Measurements from ENCODE around the gene STRAP.
"Not testable (repeated sequence)": the region's sequence is repeated elsewhere in the genome, so short reads cannot be mapped to it uniquely, and the experiment has no call there.

DNA sequence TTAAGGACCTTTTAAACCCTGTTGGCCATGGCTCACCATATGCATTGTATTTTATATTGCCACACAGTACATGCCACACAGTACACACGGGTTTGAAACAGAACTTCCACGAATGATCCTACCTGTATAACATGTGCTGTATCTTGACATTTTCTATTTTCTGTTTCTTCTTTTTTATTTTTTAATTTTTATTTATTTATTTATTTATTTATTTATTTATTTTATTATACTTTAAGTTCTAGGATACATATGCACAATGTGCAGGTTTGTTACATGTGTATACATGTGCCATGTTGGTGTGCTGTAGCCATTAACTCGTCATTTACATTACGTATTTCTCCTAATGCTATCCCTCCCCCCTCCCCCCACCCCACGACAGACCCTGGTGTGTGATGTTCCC is 61.3 kb downstream of the STRAP start:
- TF ChIP-seq POLR2AphosphoS5, POLR2A, EP300 (IDR thresholded peaks at IDR 0.05): not testable (repeated sequence)
- TF ChIP-seq, protein P1, sequence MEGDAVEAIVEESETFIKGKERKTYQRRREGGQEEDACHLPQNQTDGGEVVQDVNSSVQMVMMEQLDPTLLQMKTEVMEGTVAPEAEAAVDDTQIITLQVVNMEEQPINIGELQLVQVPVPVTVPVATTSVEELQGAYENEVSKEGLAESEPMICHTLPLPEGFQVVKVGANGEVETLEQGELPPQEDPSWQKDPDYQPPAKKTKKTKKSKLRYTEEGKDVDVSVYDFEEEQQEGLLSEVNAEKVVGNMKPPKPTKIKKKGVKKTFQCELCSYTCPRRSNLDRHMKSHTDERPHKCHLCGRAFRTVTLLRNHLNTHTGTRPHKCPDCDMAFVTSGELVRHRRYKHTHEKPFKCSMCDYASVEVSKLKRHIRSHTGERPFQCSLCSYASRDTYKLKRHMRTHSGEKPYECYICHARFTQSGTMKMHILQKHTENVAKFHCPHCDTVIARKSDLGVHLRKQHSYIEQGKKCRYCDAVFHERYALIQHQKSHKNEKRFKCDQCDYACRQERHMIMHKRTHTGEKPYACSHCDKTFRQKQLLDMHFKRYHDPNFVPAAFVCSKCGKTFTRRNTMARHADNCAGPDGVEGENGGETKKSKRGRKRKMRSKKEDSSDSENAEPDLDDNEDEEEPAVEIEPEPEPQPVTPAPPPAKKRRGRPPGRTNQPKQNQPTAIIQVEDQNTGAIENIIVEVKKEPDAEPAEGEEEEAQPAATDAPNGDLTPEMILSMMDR (IDR thresholded peaks at IDR 0.05): not testable (repeated sequence)
